Astrocyte (in vitro differentiated cells and primary cell): ENCODE results near the gene RNF212. TPM values are rescaled to one million over a fixed set of nuclear protein-coding genes. Genes with fewer than 3 reads are reported as not detected.
A peak's percentile ranks its signal among the peaks of the same experiment; 100 is the strongest.
"Not testable (repeated sequence)": the region's sequence is repeated elsewhere in the genome, so short reads cannot be mapped to it uniquely, and the experiment has no call there.

ENCODE experiments used
- DNase-seq: peaks from one replicate; pipeline ENCODE4 v3.0.0-alpha.2; 2010; ENCODE audit warnings: low read depth
- FAIRE-seq: peaks from 2 replicates; lab custom pipeline; 2011; peaks lifted over from hg19 to GRCh38; lab: Jason Lieb, UNC
- H2AFZ ChIP-seq: 2 replicates; pipeline ENCODE4 v1.6.0; 2012; ENCODE audit warnings: low read depth, low read length, inconsistent platforms
- H3K27ac ChIP-seq: 2 replicates; pipeline ENCODE4 v1.5.1; 2011; ENCODE audit warnings: low read depth, low read length, inconsistent platforms
- H3K27me3 ChIP-seq: 2 replicates; pipeline ENCODE4 v1.6.0; 2011; ENCODE audit warnings: low read length, inconsistent platforms; ENCODE audit not compliant: insufficient read depth
- H3K36me3 ChIP-seq: 2 replicates; pipeline ENCODE4 v1.5.1; 2011; ENCODE audit warnings: low read length, inconsistent platforms; ENCODE audit not compliant: insufficient read depth
- H3K4me1 ChIP-seq: 2 replicates; pipeline ENCODE4 v1.5.1; 2011; ENCODE audit warnings: low read length, inconsistent platforms; ENCODE audit not compliant: insufficient read depth
- H3K4me2 ChIP-seq: 2 replicates; pipeline ENCODE4 v1.6.0; 2012; ENCODE audit warnings: low read length, inconsistent platforms
- H3K4me3 ChIP-seq: 2 replicates; pipeline ENCODE4 v1.5.1; 2011; ENCODE audit warnings: low read depth, mild to moderate bottlenecking, low read length, inconsistent platforms; ENCODE audit not compliant: insufficient read depth
- H3K79me2 ChIP-seq: 2 replicates; pipeline ENCODE4 v1.6.0; 2012; ENCODE audit warnings: mild to moderate bottlenecking, low read length, inconsistent platforms; ENCODE audit not compliant: insufficient read depth
- H3K9ac ChIP-seq: 2 replicates; pipeline ENCODE4 v1.6.0; 2012; ENCODE audit warnings: mild to moderate bottlenecking, low read length, inconsistent platforms
- H3K9me3 ChIP-seq: 2 replicates; pipeline ENCODE4 v1.5.1; 2012; ENCODE audit warnings: low read depth, mild to moderate bottlenecking, low read length, inconsistent platforms; ENCODE audit not compliant: insufficient read depth
- H4K20me1 ChIP-seq: 2 replicates; pipeline ENCODE4 v1.6.0; 2012; ENCODE audit warnings: low read length, inconsistent platforms; ENCODE audit not compliant: insufficient read depth
- H3K27ac Mint-ChIP-seq: one replicate; pipeline ENCODE4 v1.8.0; 2021; ENCODE audit warnings: mild to moderate bottlenecking, mixed read lengths; ENCODE audit not compliant: unreplicated experiment
- H3K27me3 Mint-ChIP-seq: one replicate; pipeline ENCODE4 v1.8.0; 2021; ENCODE audit warnings: low read depth, mixed read lengths; ENCODE audit not compliant: unreplicated experiment
- H3K36me3 Mint-ChIP-seq: one replicate; pipeline ENCODE4 v1.8.0; 2021; ENCODE audit warnings: low read depth, mixed read lengths; ENCODE audit not compliant: unreplicated experiment
- H3K4me1 Mint-ChIP-seq: one replicate; pipeline ENCODE4 v1.8.0; 2021; ENCODE audit warnings: low read depth, mixed read lengths; ENCODE audit not compliant: unreplicated experiment
- H3K4me3 Mint-ChIP-seq: one replicate; pipeline ENCODE4 v1.8.0; 2021; ENCODE audit warnings: mild to moderate bottlenecking, moderate library complexity, mixed read lengths; ENCODE audit not compliant: unreplicated experiment
- H3K9me3 Mint-ChIP-seq: one replicate; pipeline ENCODE4 v1.8.0; 2021; ENCODE audit warnings: mild to moderate bottlenecking, mixed read lengths; ENCODE audit not compliant: unreplicated experiment
- CTCF ChIP-seq: IDR thresholded peaks from 2 replicates; pipeline ENCODE4 v1.5.1; 2011; ENCODE audit warnings: low read depth, mild to moderate bottlenecking, inconsistent platforms, low read length, moderate library complexity; ENCODE audit not compliant: insufficient read depth
- EZH2 ChIP-seq: IDR thresholded peaks from 2 replicates; pipeline ENCODE4 v1.6.1; 2012; ENCODE audit warnings: mild to moderate bottlenecking, low read length, inconsistent platforms; ENCODE audit not compliant: insufficient read depth
- total RNA-seq: library from RNA; stranded (reverse); gene quantifications from 2 replicates; pipeline ENCODE4 v1.2.1, GENCODE V29; 2021

The RNF212 gene
- total RNA-seq, 1 donor from 2014 or later = 2.2 TPM

GRCh38 chr4:1047976-1048772 is 65.2 kb downstream of the RNF212 start:
- H3K4me1 ChIP-seq = peaks cover 25% of the 10 kb centered on the region
- Mint-ChIP-seq H3K27me3 (peaks cover 10% of the 10 kb centered on the region), H3K27ac (no peak overlapping the region), H3K9me3 (peaks cover 4% of the 10 kb centered on the region), H3K4me3 (no peak overlapping the region), H3K4me1 (peaks cover 18% of the 10 kb centered on the region), H3K36me3 (peaks cover 2% of the 10 kb centered on the region)
- no peak overlapping the region for H3K9ac ChIP-seq
- no peak overlapping the region for H2AFZ ChIP-seq
- H3K27ac ChIP-seq = no peak overlapping the region
- H3K4me2 ChIP-seq = no peak overlapping the region
- H3K36me3 ChIP-seq = no peaks in the 10 kb centered on the region
- no peak for TF ChIP-seq CTCF
- TF ChIP-seq EZH2 = no peak
- no peak for DNase-seq
- no peak for FAIRE-seq
- H3K27me3 ChIP-seq = peaks cover 8% of the 10 kb centered on the region
- H3K9me3 ChIP-seq = no peaks in the 10 kb centered on the region
- H3K79me2 ChIP-seq = no peaks in the 10 kb centered on the region
- H4K20me1 ChIP-seq = no peaks in the 10 kb centered on the region
- H3K4me3 ChIP-seq = no peak overlapping the region

GRCh38 chr4:1047106-1047975 is 66.0 kb downstream of the RNF212 start:
- no peaks in the 10 kb centered on the region for H3K27me3 ChIP-seq
- H3K4me3 ChIP-seq = peak overlapping the region; percentile 19
- DNase-seq (no peak), FAIRE-seq (no peak)
- H2AFZ ChIP-seq = peak overlapping the region; percentile 73
- peak overlapping the region; percentile 45 for H3K27ac ChIP-seq
- H4K20me1 ChIP-seq = no peaks in the 10 kb centered on the region
- H3K9ac ChIP-seq = peak overlapping the region; percentile 59
- Mint-ChIP-seq H3K4me3 (no peak overlapping the region), H3K27me3 (peaks cover 5% of the 10 kb centered on the region), H3K27ac (no peak overlapping the region), H3K36me3 (peaks cover 1% of the 10 kb centered on the region), H3K4me1 (peaks cover 17% of the 10 kb centered on the region), H3K9me3 (peaks cover 4% of the 10 kb centered on the region)
- H3K4me1 ChIP-seq = peaks cover 28% of the 10 kb centered on the region
- no peaks in the 10 kb centered on the region for H3K79me2 ChIP-seq
- H3K9me3 ChIP-seq = no peaks in the 10 kb centered on the region
- no peaks in the 10 kb centered on the region for H3K36me3 ChIP-seq
- TF ChIP-seq CTCF = no peak
- TF ChIP-seq EZH2 = no peak
- peak overlapping the region; percentile 80 for H3K4me2 ChIP-seq

GRCh38 chr4:1046581-1047011 is 66.8 kb downstream of the RNF212 start:
- DNase-seq (peak; percentile 59), FAIRE-seq (peak; percentile 84)
- H3K27me3 Mint-ChIP-seq, H3K27me3 ChIP-seq, H3K9me3 ChIP-seq, H4K20me1 ChIP-seq, H3K79me2 ChIP-seq, H3K9me3 Mint-ChIP-seq, H3K36me3 Mint-ChIP-seq, H3K4me3 Mint-ChIP-seq, H3K27ac Mint-ChIP-seq, H3K36me3 ChIP-seq: not testable (repeated sequence)
- H3K4me3 ChIP-seq = peak overlapping the region; percentile 19
- peak overlapping the region; percentile 45 for H3K27ac ChIP-seq
- H3K4me1 ChIP-seq = peaks cover 36% of the 10 kb centered on the region
- peak overlapping the region; percentile 73 for H2AFZ ChIP-seq
- H3K4me1 Mint-ChIP-seq = peaks cover 15% of the 10 kb centered on the region
- peak overlapping the region; percentile 80 for H3K4me2 ChIP-seq
- peak overlapping the region; percentile 59 for H3K9ac ChIP-seq
